Measurements from ENCODE around the gene TWNK.

DNA sequence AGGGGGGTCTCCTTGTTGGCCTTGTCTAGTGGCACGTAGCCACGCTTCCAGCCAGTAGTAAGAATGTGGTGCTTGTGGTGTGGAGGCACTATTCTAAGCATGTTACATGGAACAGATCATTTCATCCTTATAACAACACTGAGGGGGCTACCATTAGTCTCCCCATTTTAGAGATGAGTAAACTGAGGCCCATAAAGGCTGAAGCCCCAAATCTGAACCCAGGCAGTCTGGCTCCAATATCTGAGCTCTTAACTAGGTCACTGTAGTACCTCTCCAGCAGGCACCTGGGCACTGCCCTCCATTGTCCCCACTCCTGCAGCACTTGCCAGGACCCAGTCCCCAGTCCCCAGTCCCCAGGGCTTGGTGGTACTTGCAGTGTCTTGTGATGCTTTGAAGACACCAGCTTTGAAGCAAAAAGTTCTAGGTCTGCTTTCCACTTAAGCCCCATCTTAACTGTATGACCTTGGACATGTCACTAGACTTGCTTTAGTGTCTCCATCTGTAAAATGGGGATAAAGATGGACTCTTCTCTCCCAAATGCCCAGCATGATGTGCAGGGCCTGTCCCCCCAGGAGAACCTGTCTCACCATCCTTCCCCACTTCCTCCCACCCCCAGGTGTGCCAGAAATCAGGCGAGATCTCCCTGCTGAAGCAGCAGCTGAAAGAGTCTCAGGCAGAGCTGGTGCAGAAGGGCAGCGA, 18.7 kb downstream of the TWNK start:
- TF ChIP-seq, protein P1, sequence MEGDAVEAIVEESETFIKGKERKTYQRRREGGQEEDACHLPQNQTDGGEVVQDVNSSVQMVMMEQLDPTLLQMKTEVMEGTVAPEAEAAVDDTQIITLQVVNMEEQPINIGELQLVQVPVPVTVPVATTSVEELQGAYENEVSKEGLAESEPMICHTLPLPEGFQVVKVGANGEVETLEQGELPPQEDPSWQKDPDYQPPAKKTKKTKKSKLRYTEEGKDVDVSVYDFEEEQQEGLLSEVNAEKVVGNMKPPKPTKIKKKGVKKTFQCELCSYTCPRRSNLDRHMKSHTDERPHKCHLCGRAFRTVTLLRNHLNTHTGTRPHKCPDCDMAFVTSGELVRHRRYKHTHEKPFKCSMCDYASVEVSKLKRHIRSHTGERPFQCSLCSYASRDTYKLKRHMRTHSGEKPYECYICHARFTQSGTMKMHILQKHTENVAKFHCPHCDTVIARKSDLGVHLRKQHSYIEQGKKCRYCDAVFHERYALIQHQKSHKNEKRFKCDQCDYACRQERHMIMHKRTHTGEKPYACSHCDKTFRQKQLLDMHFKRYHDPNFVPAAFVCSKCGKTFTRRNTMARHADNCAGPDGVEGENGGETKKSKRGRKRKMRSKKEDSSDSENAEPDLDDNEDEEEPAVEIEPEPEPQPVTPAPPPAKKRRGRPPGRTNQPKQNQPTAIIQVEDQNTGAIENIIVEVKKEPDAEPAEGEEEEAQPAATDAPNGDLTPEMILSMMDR (IDR thresholded peaks at IDR 0.05), result no peak
- no peak for TF ChIP-seq POLR2A (IDR thresholded peaks at IDR 0.05)
